Endothelial cell of umbilical vein (primary cell): ENCODE measurements around the gene TEX22. TPM values are rescaled to one million over a fixed set of nuclear protein-coding genes. Genes with fewer than 3 reads are reported as not detected.

Experiments
- Bru-seq: library from RNA; stranded (reverse); fragments of 400-500 nt; gene quantifications from one replicate; lab custom pipeline; 2021; lab: Mats Ljungman, UMichigan
- BruChase-seq, 2 experiments: library from RNA; stranded (reverse); fragments of 400-500 nt; gene quantifications; one replicate each; lab custom pipeline; 2021; lab: Mats Ljungman, UMichigan
- BruUV-seq: library from RNA; stranded (reverse); fragments of 400-500 nt; replicated peaks from 2 replicates; lab custom pipeline; 2021; lab: Mats Ljungman, UMichigan
- CTCF ChIA-PET: fragments of 300-600, 350-600 bp; sonication (Branson Sonifier 250); formaldehyde crosslinking; loops from one replicate; lab custom pipeline; 2021; ENCODE audit warnings: antibody characterized with exemption, inconsistent platforms; lab: Charles Lee
- POLR2A ChIA-PET: fragments of 300-600, 350-600 bp; sonication (Branson Sonifier 250); formaldehyde crosslinking; loops from one replicate; lab custom pipeline; 2021; ENCODE audit warnings: antibody characterized with exemption, inconsistent platforms; lab: Charles Lee
- DNase-seq: peaks from one replicate; pipeline ENCODE4 v3.0.0-alpha.2; 2011; ENCODE audit warnings: low read depth, low spot score
- FAIRE-seq: peaks from 2 replicates; lab custom pipeline; 2011; peaks lifted over from hg19 to GRCh38; lab: Jason Lieb, UNC
- H2AFZ ChIP-seq: 2 replicates; pipeline ENCODE4 v1.6.0; 2012; ENCODE audit warnings: low read depth, low read length, control low read depth, inconsistent platforms
- H3K27ac ChIP-seq: 2 replicates; pipeline ENCODE4 v1.5.1; 2011; ENCODE audit warnings: low read depth, mild to moderate bottlenecking, control low read depth, low read length, moderate library complexity; ENCODE audit not compliant: insufficient read depth
- H3K27me3 ChIP-seq, 2 experiments: 2 replicates each; pipeline versions ENCODE4 v1.6.0 to v1.6.1; 2011; ENCODE audit warnings: low read length in 2 of 2, mixed read lengths in 1 of 2; ENCODE audit not compliant: control insufficient read depth in 2 of 2, insufficient read depth in 2 of 2
- H3K36me3 ChIP-seq, 2 experiments: 2 replicates in 1 of 2; 3 replicates in 1 of 2; pipeline ENCODE4 v1.5.1; 2011; ENCODE audit warnings: low read length in 2 of 2, mild to moderate bottlenecking in 1 of 2, moderate library complexity in 1 of 2; ENCODE audit not compliant: control insufficient read depth in 2 of 2, insufficient read depth in 2 of 2; ENCODE audit errors: extremely low read depth in 1 of 2
- H3K4me1 ChIP-seq: 3 replicates; pipeline ENCODE4 v1.5.1; 2011; ENCODE audit warnings: mild to moderate bottlenecking, low read length; ENCODE audit not compliant: control insufficient read depth, insufficient read depth; ENCODE audit errors: extremely low read depth
- H3K4me2 ChIP-seq: 2 replicates; pipeline ENCODE4 v1.6.1; 2011; ENCODE audit warnings: low read length, control low read depth, mixed read lengths; ENCODE audit not compliant: insufficient read depth
- H3K4me3 ChIP-seq, 3 experiments: fragments of 200-600 bp in 1 of 3; sonication (generic), shearing (Covaris generic) in 1 of 3; replicated peaks in 1 of 3; 2 replicates each; pipeline ENCODE4 v1.5.1; 2011 to 2016; ENCODE audit warnings: control low read depth in 3 of 3, low read length in 3 of 3, mild to moderate bottlenecking in 2 of 3, inconsistent platforms in 1 of 3, low read depth in 1 of 3, moderate library complexity in 1 of 3; ENCODE audit not compliant: insufficient read depth in 1 of 3
- H3K79me2 ChIP-seq: 2 replicates; pipeline ENCODE4 v1.6.0; 2012; ENCODE audit warnings: low read length, inconsistent platforms; ENCODE audit not compliant: control insufficient read depth, insufficient read depth
- H3K9ac ChIP-seq: replicated peaks from 2 replicates; pipeline ENCODE3; 2011; ENCODE audit warnings: low read length, control low read depth; ENCODE audit not compliant: insufficient read depth; ENCODE audit errors: extremely low read depth
- H3K9me1 ChIP-seq: replicated peaks from 3 replicates; pipeline ENCODE4 v1.6.0; 2011; ENCODE audit warnings: mild to moderate bottlenecking, low read length; ENCODE audit not compliant: control insufficient read depth, insufficient read depth; ENCODE audit errors: extremely low read depth
- H3K9me3 ChIP-seq: replicated peaks from 2 replicates; pipeline ENCODE4 v1.5.1; 2012; ENCODE audit warnings: low read length, inconsistent platforms; ENCODE audit not compliant: control insufficient read depth, insufficient read depth
- H4K20me1 ChIP-seq: replicated peaks from 2 replicates; pipeline ENCODE3; 2011; ENCODE audit warnings: mild to moderate bottlenecking, low read length; ENCODE audit not compliant: control insufficient read depth, insufficient read depth; ENCODE audit errors: extremely low read depth
- EZH2 ChIP-seq: IDR thresholded peaks from 2 replicates; pipeline ENCODE4 v1.6.1; 2012; ENCODE audit warnings: borderline replicate concordance, low read depth, mild to moderate bottlenecking, moderate library complexity, low read length, inconsistent platforms; ENCODE audit not compliant: severe bottlenecking
- FOS ChIP-seq: IDR thresholded peaks from 2 replicates; pipeline ENCODE4 v1.6.1; 2011; ENCODE audit warnings: mild to moderate bottlenecking, low read length, moderate library complexity, borderline replicate concordance; ENCODE audit not compliant: insufficient read depth
- JUN ChIP-seq: IDR thresholded peaks from 2 replicates; pipeline ENCODE4 v1.6.1; 2011; ENCODE audit warnings: borderline replicate concordance, low read depth; ENCODE audit not compliant: insufficient read length, insufficient read depth
- MYC ChIP-seq: IDR thresholded peaks from one replicate; pipeline ENCODE4 v1.6.1; 2011; ENCODE audit warnings: mild to moderate bottlenecking, low read depth, low read length
- POLR2A ChIP-seq: IDR thresholded peaks from 2 replicates; pipeline ENCODE4 v1.6.1; 2012; ENCODE audit warnings: low read depth, mild to moderate bottlenecking, control low read depth, low read length
- POLR2AphosphoS5 ChIP-seq: IDR thresholded peaks from 2 replicates; pipeline ENCODE4 v1.6.1; 2012; ENCODE audit warnings: low read depth, mild to moderate bottlenecking, control low read depth, low read length, moderate library complexity; ENCODE audit not compliant: insufficient read depth
- dilution Hi-C: fragments of 300-500 bp; cut with MboI; formaldehyde crosslinking; loops from one replicate; pipeline ENCODE4 v1.15.0; 2019; ENCODE audit warnings: low sequenced_read_pairs; ENCODE audit not compliant: extremely low pct_ligation_motif_present
- intact Hi-C: fragments of 100-400 bp; cut with micrococcal nuclease; formaldehyde crosslinking; loops from one replicate; pipeline ENCODE4 v1.10.0; 2022
- long read RNA-seq: library from polyadenylated mRNA; stranded (forward); transcript quantifications from one replicate; pipeline ENCODE4 v2.0.0, GENCODE V29; 2021
- polyA minus RNA-seq, 3 experiments: library from RNA; depleted of rRNA, polyadenylated mRNA; stranded (reverse); fragments of >200 nt; gene quantifications; 1 replicate in 1 of 3; 2 replicates in 2 of 3; pipeline ENCODE4 v1.2.3, GENCODE V29; 2011
- polyA plus RNA-seq, 4 experiments: library from polyadenylated mRNA; depleted of rRNA in 3 of 4; stranded (reverse) in 3 of 4; unstranded in 1 of 4; fragments of >200 nt; gene quantifications; 2 replicates each; pipeline versions ENCODE4 v1.2.1 to v1.2.3, GENCODE V29; 2011 to 2012; ENCODE audit warnings: missing spikeins in 1 of 4
- total RNA-seq: library from RNA; stranded (reverse); gene quantifications from 2 replicates; pipeline ENCODE4 v1.2.3, GENCODE V29; 2021
- TF ChIP-seq, protein P1 (sequence below), 2 donors: IDR thresholded peaks; 1 replicate in 1 of 2; 2 replicates in 1 of 2; pipeline ENCODE4 v1.5.1; 2011; ENCODE audit warnings: low read length in 2 of 2, mild to moderate bottlenecking in 2 of 2, moderate library complexity in 2 of 2, control low read depth in 1 of 2, inconsistent platforms in 1 of 2, low read depth in 1 of 2; ENCODE audit not compliant: insufficient read depth in 1 of 2; ENCODE audit errors: extremely low read depth in 1 of 2
- TF ChIP-seq, protein P2 (sequence below): IDR thresholded peaks from 2 replicates; pipeline ENCODE4 v1.6.1; 2011; ENCODE audit not compliant: insufficient read depth, insufficient read length

Gene TEX22, protein sequence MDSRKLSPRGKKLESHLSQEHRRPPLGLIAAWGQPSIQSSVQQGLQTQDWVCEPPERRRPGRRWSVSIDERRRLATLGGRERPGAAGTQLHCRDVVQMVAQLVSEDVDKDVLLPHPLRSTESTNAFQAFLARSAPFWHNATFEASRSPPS
- total RNA-seq (1.1 and 2.1 TPM in 2 replicates), polyA plus RNA-seq (0.06 and 0.22 TPM in 2 replicates), polyA minus RNA-seq (0.19 and 0.23 TPM in 2 replicates), Bru-seq, nascent RNA (percentile 48 among the genes with signal in this experiment), BruChase-seq, experiment 1, labeled RNA remaining after a 6-hour chase (percentile 60 among the genes with signal in this experiment), BruChase-seq, experiment 2, labeled RNA remaining after a 2-hour chase (percentile 49 among the genes with signal in this experiment)
- 0.14 TPM in 2 replicates for polyA plus RNA-seq (2011; cell fraction: cytosol; rRNA removed)
- 0.76 and 0.90 TPM in 2 replicates for polyA plus RNA-seq (2011; cell fraction: nucleus; rRNA removed)
- polyA plus RNA-seq (2012), result not detected in 2 replicates
- polyA minus RNA-seq (2011; cell fraction: cytosol; rRNA and poly(A)+ RNA removed), result not detected
- 0.24 and 0.53 TPM in 2 replicates for polyA minus RNA-seq (2011; cell fraction: nucleus; rRNA and poly(A)+ RNA removed)
- long read RNA-seq, partial matches to known transcripts, result 0 of 2 reads
- long read RNA-seq, other reads (novel, unspliced or antisense), result 2 of 2 reads

DNA sequence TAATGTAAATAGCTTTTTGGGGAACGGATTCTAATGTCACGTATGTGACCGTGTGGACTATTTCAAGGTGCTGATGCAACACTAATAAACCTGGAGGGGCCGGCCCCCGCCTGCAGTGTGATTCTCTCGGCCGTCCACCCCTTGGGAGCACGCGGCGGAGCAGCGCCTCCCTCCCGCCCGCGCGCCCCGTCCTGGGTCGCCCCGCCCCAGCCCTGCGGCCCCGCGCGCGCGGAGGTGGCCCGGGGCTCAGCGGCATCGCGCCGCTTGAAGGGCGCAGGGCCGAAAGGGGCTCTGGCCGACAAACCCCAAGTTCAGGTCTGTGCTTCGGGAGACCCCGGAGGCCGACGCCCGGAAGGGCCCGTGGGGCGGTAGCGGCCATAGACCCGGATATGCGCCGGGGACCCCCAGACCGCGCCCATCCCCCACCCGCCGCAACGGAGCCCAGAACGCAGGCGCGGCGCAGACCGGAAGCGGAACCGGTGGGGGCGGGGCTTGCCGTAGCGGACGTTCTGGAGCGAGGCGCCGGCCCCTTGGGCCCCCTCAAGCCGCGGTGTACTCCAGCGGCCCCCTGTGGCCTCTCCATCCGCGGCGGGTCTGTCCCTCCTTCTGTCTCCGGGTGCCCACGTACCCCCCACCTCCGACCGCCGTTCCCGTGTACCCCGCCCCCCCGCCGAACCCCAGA is at the start of gene TEX22:
Gene TEX22 (plus strand): TSS at position 495 of the 682 bp plus-strand sequence. CDS start 803 bp downstream, outside the sequence.
- CTCF ChIA-PET, result interaction anchor here (0.9 kb wide), 1 partner anchor 83 kb away, joined by 5 read pairs; no protein-coding TSS in a partner anchor
- DNase-seq, result peak; percentile 79
- Histone ChIP-seq H4K20me1 (no peaks in the 10 kb centered on the region), H3K9me1 (no peaks in the 10 kb centered on the region), H2AFZ (peak within 1 kb of the TSS; percentile 91), H3K27me3 (no peaks in the 10 kb centered on the region), H3K4me2 (peak within 1 kb of the TSS; percentile 59), H3K27ac (peak within 1 kb of the TSS; percentile 60), H3K9me3 (no peaks in the 10 kb centered on the region), H3K9ac (peak within 1 kb of the TSS; percentile 67), H3K79me2 (peaks cover 4% of the 10 kb centered on the region), H3K36me3 (no peaks in the 10 kb centered on the region), H3K4me1 (peaks cover 21% of the 10 kb centered on the region), H3K4me3 (peak within 1 kb of the TSS; percentile 51 to 67 (median 62))
- peak; percentile 81 for FAIRE-seq
- POLR2A ChIA-PET, result no interaction called here
- intact Hi-C loops (loop anchor here (1.0 to 5.0 kb wide), 4 partner anchors 17 to 92 kb away; partner anchors contain the start of gene CRIP2), dilution Hi-C loops (no loop called here)
- TSS peak; percentile 48 for BruUV-seq
- TF ChIP-seq JUN (no peak), MYC (no peak), EZH2 (no peak), POLR2A (peak; percentile 89), POLR2AphosphoS5 (peak; percentile 91), FOS (no peak)
- TF ChIP-seq, protein P1, sequence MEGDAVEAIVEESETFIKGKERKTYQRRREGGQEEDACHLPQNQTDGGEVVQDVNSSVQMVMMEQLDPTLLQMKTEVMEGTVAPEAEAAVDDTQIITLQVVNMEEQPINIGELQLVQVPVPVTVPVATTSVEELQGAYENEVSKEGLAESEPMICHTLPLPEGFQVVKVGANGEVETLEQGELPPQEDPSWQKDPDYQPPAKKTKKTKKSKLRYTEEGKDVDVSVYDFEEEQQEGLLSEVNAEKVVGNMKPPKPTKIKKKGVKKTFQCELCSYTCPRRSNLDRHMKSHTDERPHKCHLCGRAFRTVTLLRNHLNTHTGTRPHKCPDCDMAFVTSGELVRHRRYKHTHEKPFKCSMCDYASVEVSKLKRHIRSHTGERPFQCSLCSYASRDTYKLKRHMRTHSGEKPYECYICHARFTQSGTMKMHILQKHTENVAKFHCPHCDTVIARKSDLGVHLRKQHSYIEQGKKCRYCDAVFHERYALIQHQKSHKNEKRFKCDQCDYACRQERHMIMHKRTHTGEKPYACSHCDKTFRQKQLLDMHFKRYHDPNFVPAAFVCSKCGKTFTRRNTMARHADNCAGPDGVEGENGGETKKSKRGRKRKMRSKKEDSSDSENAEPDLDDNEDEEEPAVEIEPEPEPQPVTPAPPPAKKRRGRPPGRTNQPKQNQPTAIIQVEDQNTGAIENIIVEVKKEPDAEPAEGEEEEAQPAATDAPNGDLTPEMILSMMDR (IDR thresholded peaks at IDR 0.05; ENCODE audit: extremely low read depth in 1 of 2, insufficient read depth in 1 of 2, low read depth in 1 of 2, low read length in 2 of 2), result peak in 1 of 2 donors; percentile 37
- TF ChIP-seq, protein P2, sequence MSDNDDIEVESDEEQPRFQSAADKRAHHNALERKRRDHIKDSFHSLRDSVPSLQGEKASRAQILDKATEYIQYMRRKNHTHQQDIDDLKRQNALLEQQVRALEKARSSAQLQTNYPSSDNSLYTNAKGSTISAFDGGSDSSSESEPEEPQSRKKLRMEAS, result no peak
